Gastroesophageal sphincter (tissue), 4 donors: ENCODE results near the gene FTSJ1. TPM values are rescaled to one million over a fixed set of nuclear protein-coding genes. Genes with fewer than 3 reads are reported as not detected.

Experiments
- ATAC-seq: fragments of 150-250 bp; one replicate; pipeline ENCODE4 v1.9.1; 2016; ENCODE audit warnings: mild to moderate bottlenecking, moderate library complexity
- H3K27ac ChIP-seq, 4 donors: fragments of 200-600 bp; sonication (generic) in 3 of 4; 1 replicate in 3 of 4; 2 replicates in 1 of 4; pipeline ENCODE4 v1.5.1; 2016 to 2019
- H3K27me3 ChIP-seq: fragments of 200-600 bp; sonication (generic); one replicate; pipeline ENCODE4 v1.5.1; 2019
- H3K36me3 ChIP-seq, 2 donors: fragments of 200-600 bp; sonication (generic); one replicate each; pipeline ENCODE4 v1.5.1; 2019; ENCODE audit warnings: control low read depth in 1 of 2
- H3K4me1 ChIP-seq, 3 donors: fragments of 200-600 bp; sonication (generic); 1 replicate in 2 of 3; 2 replicates in 1 of 3; pipeline ENCODE4 v1.5.1; 2016 to 2019; ENCODE audit warnings: control low read depth in 2 of 3
- H3K4me3 ChIP-seq, 2 donors: fragments of 200-600 bp; sonication (generic); one replicate each; pipeline ENCODE4 v1.5.1; 2019; ENCODE audit warnings: mild to moderate bottlenecking in 1 of 2, moderate library complexity in 1 of 2
- H3K9me3 ChIP-seq, 3 donors: fragments of 200-600 bp; sonication (generic); one replicate each; pipeline ENCODE4 v1.5.1; 2017 to 2019; ENCODE audit warnings: control low read depth in 2 of 3
- EP300 ChIP-seq: sonication (generic); formaldehyde crosslinking; IDR thresholded peaks from one replicate; pipeline ENCODE4 v1.6.1; 2017; ENCODE audit warnings: antibody characterized with exemption, mild to moderate bottlenecking
- POLR2A ChIP-seq, 2 donors: fragments of 450-650 bp; IDR thresholded peaks; one replicate each; pipeline ENCODE4 v1.6.1; 2017; ENCODE audit warnings: antibody characterized with exemption in 2 of 2, mild to moderate bottlenecking in 2 of 2, moderate library complexity in 1 of 2
- POLR2AphosphoS5 ChIP-seq: sonication (generic); formaldehyde crosslinking; IDR thresholded peaks from one replicate; pipeline ENCODE4 v1.6.1; 2017; ENCODE audit warnings: antibody characterized with exemption
- WGBS, 2 donors: methylation state at CpG; one replicate each; pipeline ENCODE4 v1.1.5; 2018; ENCODE audit warnings: low coverage in 1 of 2; 5-methylcytosine and 5-hydroxymethylcytosine counted together
- total RNA-seq, 4 donors: library from RNA; depleted of rRNA; stranded (reverse); fragments of >200 nt; gene quantifications; one replicate each; pipeline ENCODE4 v1.1.0, GENCODE V29; 2016
- TF ChIP-seq, protein P1 (sequence below), 4 experiments: fragments of 200-600 bp in 2 of 4; fragments of 450-650 bp in 2 of 4; sonication (generic) in 1 of 4; IDR thresholded peaks; one replicate each; pipeline ENCODE4 v1.5.1; 2017 to 2019; ENCODE audit warnings: antibody characterized with exemption in 4 of 4, mild to moderate bottlenecking in 2 of 4, moderate library complexity in 2 of 4

The FTSJ1 gene
- total RNA-seq, 4 donors from 2014 or later, result 31.1 to 43.0 (median 38.9) TPM

GRCh38 chrX:48511560-48511959 lies 35.6 kb downstream of the FTSJ1 start:
- Histone ChIP-seq H3K27me3 (no peaks in the 10 kb centered on the region), H3K27ac (no peak overlapping the region), H3K4me3 (no peak overlapping the region), H3K36me3 (peaks cover 0 to 27% of the 10 kb centered on the region in 2 donors), H3K4me1 (peaks cover 0 to 11% (median 0%) of the 10 kb centered on the region in 3 donors), H3K9me3 (no peaks in the 10 kb centered on the region)
- TF ChIP-seq POLR2AphosphoS5, result no peak
- TF ChIP-seq, protein P1, sequence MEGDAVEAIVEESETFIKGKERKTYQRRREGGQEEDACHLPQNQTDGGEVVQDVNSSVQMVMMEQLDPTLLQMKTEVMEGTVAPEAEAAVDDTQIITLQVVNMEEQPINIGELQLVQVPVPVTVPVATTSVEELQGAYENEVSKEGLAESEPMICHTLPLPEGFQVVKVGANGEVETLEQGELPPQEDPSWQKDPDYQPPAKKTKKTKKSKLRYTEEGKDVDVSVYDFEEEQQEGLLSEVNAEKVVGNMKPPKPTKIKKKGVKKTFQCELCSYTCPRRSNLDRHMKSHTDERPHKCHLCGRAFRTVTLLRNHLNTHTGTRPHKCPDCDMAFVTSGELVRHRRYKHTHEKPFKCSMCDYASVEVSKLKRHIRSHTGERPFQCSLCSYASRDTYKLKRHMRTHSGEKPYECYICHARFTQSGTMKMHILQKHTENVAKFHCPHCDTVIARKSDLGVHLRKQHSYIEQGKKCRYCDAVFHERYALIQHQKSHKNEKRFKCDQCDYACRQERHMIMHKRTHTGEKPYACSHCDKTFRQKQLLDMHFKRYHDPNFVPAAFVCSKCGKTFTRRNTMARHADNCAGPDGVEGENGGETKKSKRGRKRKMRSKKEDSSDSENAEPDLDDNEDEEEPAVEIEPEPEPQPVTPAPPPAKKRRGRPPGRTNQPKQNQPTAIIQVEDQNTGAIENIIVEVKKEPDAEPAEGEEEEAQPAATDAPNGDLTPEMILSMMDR (IDR thresholded peaks at IDR 0.05), result peak in 1 of 4 experiments; percentile 33
- no peak for TF ChIP-seq EP300
- 52% methylated on average over 4 of the region's 4 CpGs; no CpG with 5 or more reads in 1 of the 2 donors for WGBS, 2 donors
- ATAC-seq, result no peak

GRCh38 chrX:48512371-48512935 lies 36.5 kb downstream of the FTSJ1 start:
- H3K4me3 ChIP-seq, result no peak overlapping the region
- H3K27me3 ChIP-seq, result no peaks in the 10 kb centered on the region
- no CpG with 5 or more reads among the region's 20 CpGs for WGBS, 2 donors
- peaks cover 0 to 11% (median 0%) of the 10 kb centered on the region in 3 donors for H3K4me1 ChIP-seq
- TF ChIP-seq POLR2AphosphoS5 (no peak), EP300 (no peak), POLR2A (IDR thresholded peaks at IDR 0.05) (no peak)
- TF ChIP-seq, protein P1 (IDR thresholded peaks at IDR 0.05), result no peak
- H3K27ac ChIP-seq, result no peak overlapping the region
- ATAC-seq, result no peak
- no peaks in the 10 kb centered on the region for H3K9me3 ChIP-seq
- H3K36me3 ChIP-seq, result peaks cover 0 to 36% of the 10 kb centered on the region in 2 donors

DNA sequence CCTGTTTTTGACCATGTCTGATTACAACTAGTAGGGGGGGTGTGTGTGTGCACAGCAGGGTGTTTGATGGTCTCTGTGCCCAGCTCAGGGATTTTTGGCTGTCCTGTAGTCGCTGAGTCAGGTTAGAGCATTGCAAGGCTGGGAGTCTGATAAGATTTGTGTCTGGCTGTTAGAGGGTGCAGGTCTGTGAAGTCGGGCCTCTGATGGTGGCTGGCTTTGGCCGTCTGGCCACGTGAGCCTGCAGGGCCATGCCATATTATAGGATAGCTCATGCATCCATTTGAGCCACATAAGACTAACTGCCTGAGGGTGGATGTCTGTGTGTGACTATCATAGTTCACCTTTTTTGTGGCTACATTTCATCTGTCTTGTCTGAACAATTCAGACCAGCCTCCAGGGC lies 37.7 kb downstream of the FTSJ1 start:
- 63% methylated on average over 2 of the region's 4 CpGs; no CpG with 5 or more reads in 1 of the 2 donors for WGBS, 2 donors

GRCh38 chrX:48514126-48514806 lies 38.3 kb downstream of the FTSJ1 start:
- peaks cover 0 to 10% (median 0%) of the 10 kb centered on the region in 3 donors for H3K4me1 ChIP-seq
- TF ChIP-seq EP300 (no peak), POLR2AphosphoS5 (no peak), POLR2A (IDR thresholded peaks at IDR 0.05) (no peak)
- TF ChIP-seq, protein P1 (IDR thresholded peaks at IDR 0.05), result no peak

More for the DNA sequence above, 37.7 kb downstream of the FTSJ1 start:
- H3K4me1 ChIP-seq, result peaks cover 0 to 11% (median 0%) of the 10 kb centered on the region in 3 donors
- H3K27me3 ChIP-seq, result no peaks in the 10 kb centered on the region
- no peak overlapping the region for H3K27ac ChIP-seq
- TF ChIP-seq POLR2AphosphoS5 (no peak), EP300 (no peak)
- TF ChIP-seq, protein P1 (IDR thresholded peaks at IDR 0.05), result no peak
- no peaks in the 10 kb centered on the region for H3K9me3 ChIP-seq
- no peak overlapping the region for H3K4me3 ChIP-seq
- ATAC-seq, result no peak
- peaks cover 0 to 36% of the 10 kb centered on the region in 2 donors for H3K36me3 ChIP-seq

More at GRCh38 chrX:48514126-48514806, 38.3 kb downstream of the FTSJ1 start:
- Histone ChIP-seq H3K36me3 (peaks cover 0 to 36% of the 10 kb centered on the region in 2 donors), H3K27ac (no peak overlapping the region), H3K27me3 (no peaks in the 10 kb centered on the region), H3K4me3 (no peak overlapping the region), H3K9me3 (no peaks in the 10 kb centered on the region)
- WGBS, 2 donors, result 60 to 100% methylated on average over 1 of the region's 16 CpGs
- ATAC-seq, result no peak
